HG03280 (cell line): Measurements from ENCODE around the gene PRR19.
"Not testable (repeated sequence)": the region's sequence is repeated elsewhere in the genome, so short reads cannot be mapped to it uniquely, and the experiment has no call there.

Source experiments
- ATAC-seq: cut with Tn5 transposase; IDR thresholded peaks from one replicate; pipeline ENCODE4 v1.9.1; 2021; ENCODE audit warnings: mild to moderate bottlenecking, moderate library complexity; ENCODE audit not compliant: unreplicated experiment

Gene PRR19

GRCh38 chr19:42323852-42324654 lies 22.1 kb downstream of the PRR19 start:
- no peak for ATAC-seq

GRCh38 chr19:42324655-42325307 lies 22.8 kb downstream of the PRR19 start:
- ATAC-seq: no peak

DNA sequence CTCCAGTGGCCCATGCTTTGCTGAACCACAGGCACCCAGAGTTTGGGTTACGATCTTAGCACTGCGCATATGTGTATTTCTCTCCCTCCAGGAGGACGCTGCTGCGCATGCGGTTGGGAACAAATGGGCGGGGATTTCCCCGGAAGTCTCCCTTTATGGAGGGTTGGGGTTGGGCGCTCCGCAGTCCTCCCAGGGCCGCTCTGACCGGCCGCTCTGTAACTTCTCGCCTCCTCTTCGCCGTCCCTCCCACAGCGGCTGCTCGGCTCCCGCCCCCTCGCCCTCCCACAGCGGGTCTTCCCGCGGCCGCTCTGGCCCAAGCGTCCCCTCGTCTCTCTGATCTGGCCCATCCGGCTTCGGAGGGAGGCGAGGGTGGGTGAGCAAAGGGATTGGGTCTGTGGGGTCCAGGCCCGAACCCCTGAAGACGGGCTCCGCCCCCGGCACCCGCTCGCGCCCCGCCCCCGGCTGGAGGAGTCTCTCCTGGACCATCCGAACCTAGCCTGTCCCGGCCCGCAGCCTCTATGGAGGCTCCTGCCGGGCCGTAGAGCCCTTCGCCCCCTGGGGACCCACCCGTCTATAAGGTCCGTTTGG lies 23.5 kb downstream of the PRR19 start, which contains the start of gene MEGF8:
TSS of gene MEGF8 (plus strand) at position 328 of the 588 bp plus-strand sequence. CDS start 609 bp downstream, outside the sequence.
- peak; percentile 88 for ATAC-seq

DNA sequence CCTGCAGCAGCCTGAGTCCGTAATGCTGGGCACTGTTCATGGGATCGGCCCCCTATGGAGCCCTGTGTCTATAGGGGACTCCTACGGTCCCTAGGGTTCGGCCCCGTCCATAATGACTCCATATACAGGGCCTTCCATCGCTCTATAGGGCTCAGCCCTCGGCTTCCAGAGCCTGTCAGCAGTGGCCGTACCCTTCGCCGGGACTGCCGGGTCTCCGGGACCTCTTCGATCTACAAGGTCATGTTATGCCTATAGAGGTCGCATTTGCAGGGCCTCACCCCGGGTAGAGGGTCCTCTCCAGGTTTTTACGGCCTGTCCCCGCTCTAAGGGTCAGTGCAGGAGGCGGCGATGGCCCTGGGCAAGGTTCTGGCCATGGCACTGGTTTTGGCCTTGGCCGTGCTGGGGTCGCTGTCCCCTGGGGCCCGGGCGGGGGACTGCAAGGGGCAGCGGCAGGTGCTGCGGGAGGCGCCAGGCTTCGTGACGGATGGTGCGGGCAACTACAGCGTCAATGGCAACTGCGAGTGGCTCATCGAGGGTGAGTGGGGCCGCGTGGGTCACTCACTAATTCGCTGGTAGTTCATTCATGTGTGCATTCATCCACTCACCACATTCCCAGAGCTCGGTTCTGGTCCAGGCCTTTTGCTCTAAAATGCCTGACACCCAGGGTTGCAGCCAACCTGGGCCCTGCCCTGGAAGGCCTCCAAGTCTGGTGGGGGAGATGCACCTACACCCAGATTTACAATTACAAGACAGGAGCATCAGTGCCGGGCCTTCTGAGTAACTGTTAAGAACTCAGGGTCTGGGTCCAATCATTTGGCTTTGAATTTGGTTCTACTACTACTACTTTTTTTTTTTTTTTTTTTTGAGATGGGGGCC lies 24.2 kb downstream of the PRR19 start:
- ATAC-seq: peak; percentile 1

- no peak for ATAC-seq
Observed at GRCh38 chr19:42326969-42327368, 25.0 kb downstream of the PRR19 start.

DNA sequence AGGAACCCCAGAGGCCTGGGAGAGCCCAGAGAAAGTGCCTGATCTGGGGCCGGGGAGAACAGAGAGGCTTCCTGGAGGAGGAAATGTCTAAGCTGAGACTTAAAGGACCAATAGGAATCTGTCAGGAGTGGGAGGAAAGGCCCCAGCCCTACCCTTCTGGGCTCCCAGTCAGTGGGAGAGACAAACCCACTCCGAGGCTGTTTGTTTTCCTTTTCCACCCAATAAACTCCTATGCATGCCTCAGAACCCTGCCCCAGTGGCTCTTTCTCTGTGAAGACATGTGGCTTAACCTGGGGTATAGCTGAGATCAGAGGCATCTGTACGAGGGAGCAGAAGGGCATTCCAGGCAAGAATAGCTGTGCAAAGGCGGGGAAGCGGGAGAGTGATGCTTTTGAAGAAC lies 25.4 kb downstream of the PRR19 start:
- ATAC-seq: no peak

GRCh38 chr19:42328106-42328505 lies 26.2 kb downstream of the PRR19 start:
- no peak for ATAC-seq

DNA sequence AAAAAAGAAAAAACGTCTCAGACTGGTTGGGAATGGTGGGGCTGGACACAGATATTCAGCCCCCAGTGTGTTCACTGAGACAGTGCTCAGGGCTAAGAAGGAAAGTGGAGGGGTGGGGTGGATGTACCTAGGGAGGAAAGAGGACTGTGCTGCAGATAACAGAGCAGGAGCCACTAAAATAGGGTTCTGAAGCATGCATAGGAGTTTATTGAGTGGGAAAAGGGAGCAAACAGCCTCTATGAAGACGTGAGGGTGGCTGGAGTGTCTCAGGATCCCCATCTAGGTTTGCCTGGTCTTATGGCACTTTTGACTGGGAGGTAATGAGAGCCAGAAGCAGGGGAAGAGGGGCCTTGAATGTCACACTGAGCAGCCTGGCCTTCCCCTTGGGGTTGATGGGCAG lies 26.9 kb downstream of the PRR19 start:
- ATAC-seq: no peak

DNA sequence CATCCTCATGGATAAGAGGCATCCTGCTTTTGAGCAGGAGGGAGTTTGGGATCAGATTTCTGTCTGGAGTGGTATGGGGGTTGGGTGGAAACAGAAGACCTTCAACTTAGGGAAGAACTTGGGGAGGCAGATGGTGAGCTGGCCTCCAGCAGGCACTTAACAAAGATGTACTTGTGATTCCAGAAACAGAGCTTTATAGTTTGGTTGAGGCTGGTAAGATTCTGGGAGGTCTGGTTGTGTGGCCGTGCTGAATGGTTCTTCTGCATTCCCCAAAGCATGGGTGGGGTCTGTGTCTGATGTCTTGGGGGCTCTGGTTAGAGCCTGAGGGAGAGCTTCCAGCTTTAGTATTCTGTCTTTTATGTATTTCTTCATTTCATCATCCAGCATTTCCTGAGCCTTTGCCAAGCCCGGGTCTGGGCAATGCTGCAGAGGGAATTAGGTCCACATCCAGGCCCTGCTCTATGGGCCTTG lies 28.3 kb downstream of the PRR19 start:
- ATAC-seq: no peak

DNA sequence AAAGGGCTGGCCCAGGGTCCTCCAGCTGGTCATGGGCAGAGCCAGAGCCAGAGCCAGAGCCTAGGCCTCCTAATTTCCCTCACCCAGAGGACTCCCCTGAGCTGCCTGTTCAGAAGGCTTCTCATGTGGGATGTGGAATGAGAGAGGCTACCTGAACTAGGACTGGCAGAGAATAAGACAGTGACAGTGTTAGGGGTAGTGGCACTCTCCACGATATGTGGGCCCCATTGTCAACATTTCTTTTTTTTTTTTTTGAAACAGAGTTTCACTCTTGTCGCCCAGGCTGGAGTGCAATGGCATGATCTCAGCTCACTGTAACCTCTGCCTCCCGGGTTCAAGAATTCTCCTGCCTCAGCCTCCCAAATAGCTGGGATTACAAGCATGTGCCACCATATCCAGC lies 29.4 kb downstream of the PRR19 start:
- ATAC-seq: not testable (repeated sequence)

DNA sequence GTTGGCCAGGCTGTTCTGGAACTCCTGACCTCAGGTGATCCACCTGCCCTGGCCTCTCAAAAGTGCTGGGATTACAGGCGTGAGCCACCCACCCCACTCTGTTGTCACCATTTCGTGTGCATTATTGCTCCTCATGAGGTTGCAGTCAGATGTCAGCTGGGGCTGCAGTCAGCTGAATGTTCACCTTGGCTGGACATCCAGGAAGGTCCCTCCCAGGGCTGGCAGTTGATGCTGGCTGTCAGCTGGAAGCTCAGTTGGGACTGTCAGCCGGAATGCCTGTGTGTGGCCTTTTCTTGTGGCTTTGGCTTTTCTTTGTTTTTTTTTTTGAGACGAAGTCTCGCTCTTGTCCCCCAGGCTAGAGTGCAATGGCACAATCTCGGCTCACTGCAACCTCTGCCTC lies 30.1 kb downstream of the PRR19 start:
- ATAC-seq: no peak

DNA sequence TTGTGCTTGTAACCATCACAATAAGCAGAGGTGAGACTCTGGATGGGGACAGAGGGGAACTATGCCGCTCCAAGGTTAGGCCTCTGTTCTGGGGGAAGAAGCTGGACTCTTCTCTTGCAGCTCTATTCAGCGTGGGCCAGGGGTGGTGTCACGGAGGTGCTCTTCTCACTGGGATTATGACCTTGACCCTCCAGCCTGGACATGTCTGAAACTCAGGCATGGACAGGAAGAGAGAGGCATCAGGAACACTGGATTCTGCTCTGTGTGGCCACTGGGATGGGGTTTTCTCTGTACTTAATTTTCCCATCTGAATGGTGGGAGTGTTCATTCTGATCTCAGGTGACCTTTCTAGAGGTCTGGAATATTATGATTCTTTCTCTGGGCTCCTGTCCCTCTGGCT lies 31.1 kb downstream of the PRR19 start:
- ATAC-seq: no peak

- no peak for ATAC-seq
Observed at GRCh38 chr19:42333975-42334696, 32.2 kb downstream of the PRR19 start.

DNA sequence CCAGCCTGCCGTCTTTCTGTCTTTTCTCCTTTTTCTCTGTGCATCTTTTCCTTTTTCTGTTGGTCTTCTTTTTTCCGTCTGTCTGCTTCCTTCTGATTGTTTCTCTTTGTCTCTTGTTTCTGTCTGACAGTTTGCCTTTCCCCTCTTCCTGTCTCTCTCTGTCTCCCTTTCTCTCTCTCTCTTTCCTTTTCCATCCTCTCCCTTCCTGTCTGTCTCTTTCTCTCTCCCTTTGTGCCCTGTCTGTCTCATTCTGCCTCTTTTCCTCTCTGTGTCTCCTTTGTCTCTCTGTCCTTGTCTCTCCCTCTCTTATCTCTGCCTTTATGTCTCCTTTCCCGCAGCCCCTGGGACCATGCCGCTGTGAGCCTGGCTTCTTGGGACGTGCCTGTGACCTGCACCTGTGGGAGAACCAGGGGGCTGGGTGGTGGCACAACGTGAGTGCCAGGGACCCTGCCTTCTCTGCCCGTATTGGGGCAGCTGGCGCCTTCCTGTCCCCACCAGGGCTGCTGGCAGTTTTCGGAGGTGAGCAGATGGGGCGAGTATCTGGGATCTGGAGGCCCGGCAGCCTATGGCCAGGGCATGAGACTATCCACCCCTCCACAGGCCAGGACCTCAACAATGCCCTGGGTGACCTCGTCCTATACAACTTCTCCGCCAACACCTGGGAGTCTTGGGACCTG lies 32.9 kb downstream of the PRR19 start:
- ATAC-seq: no peak

DNA sequence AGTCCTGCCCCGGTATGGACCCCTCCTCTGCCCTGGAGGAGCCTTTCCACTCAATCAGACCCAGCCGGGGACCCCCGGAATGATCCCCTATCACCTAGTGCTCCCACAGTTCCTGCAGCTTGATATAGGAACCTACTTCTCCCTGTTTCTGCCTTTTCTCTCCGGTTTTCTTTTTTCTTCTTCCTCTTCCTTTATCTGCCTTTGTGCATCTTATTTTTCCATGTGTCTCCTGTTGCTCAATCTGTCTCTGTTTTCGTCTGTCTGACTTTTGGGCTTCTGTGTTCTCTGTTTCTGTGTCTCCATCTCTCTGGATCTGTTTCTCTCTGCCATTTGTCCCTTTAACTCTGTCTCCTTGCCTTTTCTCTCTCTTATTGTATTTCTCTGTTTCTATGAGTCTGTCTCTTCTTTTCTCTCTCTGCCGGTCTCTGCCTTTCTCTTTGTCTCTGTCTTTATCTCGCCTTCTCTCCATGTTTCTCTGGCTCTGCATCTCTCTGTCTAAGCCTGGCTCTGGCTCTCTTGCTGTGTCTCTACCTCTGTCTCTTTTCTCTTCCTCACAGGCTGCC lies 33.5 kb downstream of the PRR19 start:
- ATAC-seq: no peak

GRCh38 chr19:42335971-42336370 lies 34.0 kb downstream of the PRR19 start:
- no peak for ATAC-seq

DNA sequence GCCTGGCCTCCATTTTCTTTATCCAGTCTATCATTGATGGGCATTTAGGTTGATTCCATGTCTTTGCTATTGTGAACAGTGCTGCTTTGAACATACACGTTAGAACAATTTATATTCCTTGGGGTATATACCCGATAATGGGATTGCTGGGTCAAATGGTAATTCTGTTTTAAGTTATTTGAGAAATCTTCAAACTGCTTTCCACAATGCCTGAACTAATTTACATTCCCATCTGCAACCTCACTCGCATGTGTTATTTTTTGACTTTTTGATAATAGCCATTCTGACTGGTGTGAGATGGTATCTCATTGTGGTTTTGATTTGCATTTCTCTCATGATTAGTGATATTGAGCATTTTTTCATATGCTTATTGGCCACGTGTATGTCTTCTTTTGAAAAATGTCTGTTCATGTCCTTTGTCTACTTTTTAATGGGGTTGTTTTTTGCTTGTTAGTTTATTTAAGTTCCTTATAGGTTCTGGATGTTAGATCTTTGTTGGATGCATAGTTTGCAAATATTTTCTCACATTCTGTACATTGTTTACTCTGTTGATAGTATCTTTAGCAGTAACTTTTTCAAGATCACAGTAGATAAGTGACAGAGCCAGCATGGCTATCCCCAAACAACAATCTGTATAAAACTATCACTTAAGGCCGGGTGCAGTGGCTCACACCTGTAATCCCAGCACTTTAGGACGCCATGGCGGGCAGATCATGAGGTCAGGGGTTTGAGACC lies 37.4 kb downstream of the PRR19 start:
- not testable (repeated sequence) for ATAC-seq

DNA sequence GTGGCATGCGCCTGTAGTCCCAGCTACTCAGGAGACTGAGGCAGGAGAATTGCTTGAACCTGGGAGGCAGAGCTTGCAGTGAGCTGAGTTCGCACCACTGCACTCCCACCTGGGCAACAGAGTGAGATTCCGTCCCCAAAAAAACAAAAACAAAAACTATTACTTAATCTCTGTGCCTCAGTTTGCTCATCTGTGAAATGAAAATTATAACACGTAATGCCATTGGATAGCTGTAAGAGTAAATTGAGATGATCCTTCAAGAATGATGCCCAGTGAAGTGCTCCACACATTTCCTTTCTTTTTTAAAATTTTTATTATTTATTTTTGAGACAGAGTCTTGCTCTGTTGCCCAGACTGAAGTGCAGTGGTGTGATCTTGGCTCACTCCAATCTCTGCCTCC lies 38.0 kb downstream of the PRR19 start:
- not testable (repeated sequence) for ATAC-seq
